ENCODE measurements around the gene OR2H1.

Gene OR2H1

DNA sequence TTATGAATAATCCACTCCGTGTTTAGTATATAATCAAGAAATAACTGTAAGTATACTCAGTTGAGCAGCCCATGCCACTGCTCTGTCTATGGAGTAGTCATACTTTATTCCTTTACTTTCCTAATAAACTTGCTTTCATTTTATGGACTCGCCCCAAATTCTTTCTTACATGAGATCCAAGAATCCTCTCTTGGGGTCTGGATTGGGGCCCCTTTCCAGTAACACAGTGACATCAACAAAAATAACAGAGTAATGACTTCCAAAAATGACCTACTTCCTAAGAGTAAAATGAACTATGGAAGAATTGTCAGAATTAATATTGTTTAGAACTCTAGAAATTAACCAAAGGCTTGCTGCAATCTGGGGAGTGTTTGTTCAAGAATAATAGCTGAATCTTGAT lies 8.8 kb downstream of the OR2H1 start:
- Mint-ChIP-seq H3K4me3 (no peak overlapping the region), H3K9me3 (no peaks in the 10 kb centered on the region), H3K27ac (no peak overlapping the region), H3K27me3 (peaks cover 21% of the 10 kb centered on the region), H3K4me1 (no peaks in the 10 kb centered on the region)
- no peak for ATAC-seq
- no peak for DNase-seq

DNA sequence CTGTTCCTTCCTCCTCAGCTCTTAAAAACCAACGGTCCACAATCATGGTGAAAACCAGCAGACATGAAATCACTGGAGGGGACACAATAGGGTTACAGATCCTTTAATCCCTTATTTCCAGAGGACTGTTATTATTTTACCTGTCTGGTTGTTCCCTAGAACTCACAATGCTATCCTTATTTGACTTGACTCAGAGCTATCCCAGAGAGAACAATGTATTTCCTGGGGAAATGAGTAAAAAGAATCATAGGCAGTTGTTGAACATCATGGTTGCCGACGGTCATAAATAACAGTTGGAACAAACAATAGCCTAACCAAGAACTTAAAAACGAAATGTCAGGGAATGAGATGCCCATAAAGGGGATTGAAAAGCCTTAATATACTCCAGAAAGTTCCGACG lies 9.3 kb downstream of the OR2H1 start:
- peaks cover 21% of the 10 kb centered on the region for H3K27me3 Mint-ChIP-seq
- ATAC-seq: no peak
- H3K4me1 Mint-ChIP-seq: no peaks in the 10 kb centered on the region
- H3K4me3 Mint-ChIP-seq: no peak overlapping the region
- no peaks in the 10 kb centered on the region for H3K9me3 Mint-ChIP-seq
- no peak for DNase-seq
- H3K27ac Mint-ChIP-seq: no peak overlapping the region

DNA sequence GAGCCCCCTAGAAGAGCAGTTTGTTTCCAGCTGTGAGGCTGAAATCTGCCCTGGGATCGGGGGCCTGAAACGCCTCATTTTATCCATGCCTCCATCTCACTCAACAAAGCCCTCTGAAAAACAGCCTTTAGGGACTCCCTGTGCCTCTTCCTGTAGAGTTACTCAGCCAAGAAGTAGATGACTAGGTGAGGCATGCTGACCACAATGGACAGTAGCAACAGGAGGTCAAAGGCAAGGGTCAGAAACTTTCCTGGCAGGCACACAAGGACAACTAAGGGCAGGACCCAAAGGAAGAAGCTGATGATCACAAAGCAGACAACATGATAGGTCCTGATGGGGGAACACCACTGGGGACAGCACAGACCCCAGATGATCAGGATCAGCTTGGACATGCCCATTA lies 18.0 kb downstream of the OR2H1 start:
- Mint-ChIP-seq H3K27ac (peak overlapping the region in 1 of 2 donors; percentile 44), H3K4me1 (no peaks in the 10 kb centered on the region), H3K27me3 (peaks cover 22% of the 10 kb centered on the region), H3K4me3 (no peak overlapping the region), H3K9me3 (no peaks in the 10 kb centered on the region)
- no peak for ATAC-seq
- DNase-seq: no peak

DNA sequence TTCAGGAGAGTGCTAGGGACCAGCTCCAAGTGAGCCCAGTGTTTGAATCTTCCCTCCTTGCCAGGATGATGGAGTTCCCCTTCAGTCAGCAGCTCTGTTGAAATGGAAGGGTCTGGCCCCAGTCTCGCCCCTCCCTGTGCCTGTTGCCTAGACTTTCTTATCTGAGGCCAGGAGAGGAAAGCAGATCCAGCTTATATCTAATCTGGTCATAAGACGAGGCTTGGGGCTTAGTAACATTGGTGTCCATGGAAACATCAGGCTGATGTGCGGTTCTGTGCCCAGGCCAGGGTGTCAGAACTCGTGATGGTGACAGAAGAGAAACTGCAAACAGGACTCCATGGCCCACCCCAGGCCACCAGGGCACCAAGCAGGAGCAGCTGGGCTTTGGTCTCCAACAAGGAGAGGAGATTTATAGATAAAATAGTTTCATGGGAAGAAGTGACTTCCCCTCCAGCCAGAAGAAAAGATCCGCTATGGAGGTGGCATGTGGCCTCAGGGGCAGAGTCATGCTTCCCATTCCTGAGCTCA lies 21.0 kb downstream of the OR2H1 start:
- H3K27ac Mint-ChIP-seq: no peak overlapping the region
- no peaks in the 10 kb centered on the region for H3K4me1 Mint-ChIP-seq
- no peak for DNase-seq

DNA sequence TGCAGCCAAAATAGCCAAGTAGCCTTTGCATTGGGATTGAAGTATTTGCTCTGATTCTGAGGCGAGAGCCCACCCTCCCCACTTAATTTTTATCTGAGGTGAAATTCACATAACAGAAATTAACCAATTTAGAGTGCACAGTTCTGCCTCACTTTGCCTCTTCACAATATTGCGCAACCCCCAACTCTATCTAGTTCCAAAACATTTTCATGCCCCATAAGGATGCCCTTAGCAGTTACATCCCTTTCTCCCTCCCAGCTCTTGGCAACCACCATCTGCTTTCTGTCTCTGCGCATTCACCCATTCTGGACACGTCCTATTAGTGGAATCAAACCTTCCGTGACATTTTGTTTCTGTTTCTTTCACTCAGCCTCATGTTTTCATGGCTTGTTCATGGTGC lies 21.8 kb downstream of the OR2H1 start:
- peaks cover 0 to 3% of the 10 kb centered on the region in 2 donors for H3K9me3 Mint-ChIP-seq
- no peak for ATAC-seq
- H3K4me1 Mint-ChIP-seq: no peaks in the 10 kb centered on the region
- peaks cover 7% of the 10 kb centered on the region for H3K27me3 Mint-ChIP-seq
- H3K4me3 Mint-ChIP-seq: no peak overlapping the region
- H3K27ac Mint-ChIP-seq: no peak overlapping the region
- no peak for DNase-seq

More for the DNA sequence above, 21.0 kb downstream of the OR2H1 start:
- no peak for ATAC-seq
- Mint-ChIP-seq H3K9me3 (peaks cover 0 to 3% of the 10 kb centered on the region in 2 donors), H3K27me3 (peaks cover 13% of the 10 kb centered on the region), H3K4me3 (no peak overlapping the region)

DNA sequence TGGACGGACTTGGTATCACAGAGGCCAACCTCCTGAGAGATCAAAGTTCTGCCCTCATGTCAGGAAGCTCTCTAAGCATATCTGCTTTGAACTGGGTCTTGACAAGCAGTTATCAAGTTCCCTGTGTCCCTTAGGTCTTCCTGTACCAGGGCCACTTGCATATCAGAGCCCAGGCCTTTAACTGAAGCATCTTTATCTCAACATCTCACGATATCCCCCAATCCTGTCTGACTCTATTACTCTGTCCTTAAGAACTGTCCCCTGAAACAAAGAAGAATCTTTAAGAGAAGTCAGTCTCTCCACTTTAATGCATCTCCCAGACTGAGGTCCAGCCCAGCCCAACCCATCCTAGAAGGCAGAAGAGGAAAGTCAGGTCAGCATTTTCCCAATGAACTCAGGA lies 22.6 kb downstream of the OR2H1 start:
- H3K9me3 Mint-ChIP-seq: peaks cover 0 to 3% of the 10 kb centered on the region in 2 donors

DNA sequence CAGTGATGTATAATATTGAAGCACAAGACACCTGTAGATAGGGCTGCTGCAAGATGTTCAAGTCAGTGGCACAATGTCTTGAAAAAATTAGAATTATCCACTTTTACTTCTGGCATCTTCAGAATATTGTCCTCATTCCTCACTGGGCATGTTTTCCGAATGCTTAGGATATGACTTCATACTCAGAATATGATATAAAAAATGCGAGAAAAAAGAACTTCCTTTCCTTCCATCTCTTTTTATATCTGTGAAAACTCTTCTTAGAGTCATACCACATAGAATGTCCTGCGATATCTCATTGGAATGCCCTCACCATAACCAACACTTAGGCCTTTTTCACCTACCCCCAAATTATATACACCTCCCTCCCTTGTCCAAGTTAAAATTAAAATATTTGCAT lies 26.2 kb downstream of the OR2H1 start:
- DNase-seq: no peak
- Mint-ChIP-seq H3K9me3 (peaks cover 0 to 3% of the 10 kb centered on the region in 2 donors), H3K27me3 (peaks cover 24% of the 10 kb centered on the region), H3K4me3 (no peak overlapping the region), H3K4me1 (no peaks in the 10 kb centered on the region), H3K27ac (no peak overlapping the region)
- no peak for ATAC-seq

More for the DNA sequence above, 22.6 kb downstream of the OR2H1 start:
- Mint-ChIP-seq H3K27me3 (peaks cover 7% of the 10 kb centered on the region), H3K4me1 (no peaks in the 10 kb centered on the region), H3K4me3 (no peak overlapping the region), H3K27ac (no peak overlapping the region)
- no peak for ATAC-seq
- no peak for DNase-seq

DNA sequence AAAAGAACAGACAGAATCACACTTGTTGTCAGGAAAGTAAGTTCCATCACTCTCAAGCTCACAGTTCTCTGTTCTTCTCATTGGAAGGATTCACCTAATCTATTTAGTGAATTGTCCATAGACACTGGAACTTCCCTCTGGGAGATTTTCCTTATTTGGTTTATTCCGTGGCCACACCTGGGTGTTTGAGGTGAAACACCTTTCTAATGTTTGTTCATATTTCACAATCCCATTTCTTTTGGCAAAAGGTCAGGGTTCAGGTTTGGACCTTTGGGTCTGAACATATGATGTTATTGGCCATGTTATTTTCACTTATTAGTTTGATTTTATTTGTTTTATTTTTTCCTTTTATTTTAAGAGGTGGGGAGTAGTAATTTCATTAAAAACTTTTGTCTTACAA lies 26.8 kb downstream of the OR2H1 start:
- Mint-ChIP-seq H3K27ac (no peak overlapping the region), H3K9me3 (peaks cover 0 to 3% of the 10 kb centered on the region in 2 donors), H3K27me3 (peaks cover 24% of the 10 kb centered on the region), H3K4me1 (no peaks in the 10 kb centered on the region), H3K4me3 (no peak overlapping the region)
- ATAC-seq (no peak), DNase-seq (no peak)

DNA sequence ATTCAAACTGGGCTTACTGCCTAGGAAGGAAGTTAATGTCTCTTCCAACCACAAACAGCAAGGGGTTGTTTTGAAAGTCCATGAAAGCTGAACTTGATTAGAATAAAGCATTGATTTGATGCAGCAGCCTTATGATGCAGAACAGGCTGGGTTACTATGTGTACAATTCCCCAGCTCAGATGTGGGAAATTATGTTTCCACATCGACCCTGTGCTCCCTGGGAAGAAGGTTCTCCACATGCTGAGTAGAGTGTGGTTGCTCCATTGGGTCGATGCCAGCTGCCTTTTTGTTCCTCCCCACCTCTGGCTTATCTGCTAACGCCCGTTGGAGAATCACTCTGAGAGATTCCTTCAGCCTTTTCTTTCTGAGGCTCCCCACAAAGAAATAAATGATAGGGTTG lies 29.6 kb downstream of the OR2H1 start:
- no peak for ATAC-seq
- Mint-ChIP-seq H3K27me3 (peaks cover 24% of the 10 kb centered on the region), H3K27ac (no peak overlapping the region), H3K4me1 (no peaks in the 10 kb centered on the region), H3K4me3 (no peak overlapping the region), H3K9me3 (no peaks in the 10 kb centered on the region)
- no peak for DNase-seq

DNA sequence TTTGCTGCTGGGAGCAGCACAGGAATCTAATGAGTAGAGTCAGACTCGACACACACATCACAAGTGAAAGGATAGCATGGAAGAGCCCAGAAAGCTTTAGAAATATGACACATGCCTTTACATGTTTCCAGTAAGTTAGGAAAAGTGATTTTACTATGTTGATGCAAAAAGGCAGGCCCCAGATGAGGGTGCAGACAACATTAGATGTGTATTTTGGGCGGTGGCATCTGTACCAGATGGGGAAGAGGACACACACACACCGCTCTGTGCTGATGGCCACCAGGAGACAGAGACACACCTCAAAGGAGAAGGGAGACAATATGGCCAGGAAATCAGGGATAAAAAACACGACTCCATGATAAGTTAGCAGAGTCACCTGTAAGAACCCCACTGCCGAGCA lies 30.2 kb downstream of the OR2H1 start:
- Mint-ChIP-seq H3K4me1 (no peaks in the 10 kb centered on the region), H3K27ac (no peak overlapping the region), H3K4me3 (no peak overlapping the region), H3K9me3 (no peaks in the 10 kb centered on the region), H3K27me3 (peaks cover 24% of the 10 kb centered on the region)
- DNase-seq: no peak
- no peak for ATAC-seq

DNA sequence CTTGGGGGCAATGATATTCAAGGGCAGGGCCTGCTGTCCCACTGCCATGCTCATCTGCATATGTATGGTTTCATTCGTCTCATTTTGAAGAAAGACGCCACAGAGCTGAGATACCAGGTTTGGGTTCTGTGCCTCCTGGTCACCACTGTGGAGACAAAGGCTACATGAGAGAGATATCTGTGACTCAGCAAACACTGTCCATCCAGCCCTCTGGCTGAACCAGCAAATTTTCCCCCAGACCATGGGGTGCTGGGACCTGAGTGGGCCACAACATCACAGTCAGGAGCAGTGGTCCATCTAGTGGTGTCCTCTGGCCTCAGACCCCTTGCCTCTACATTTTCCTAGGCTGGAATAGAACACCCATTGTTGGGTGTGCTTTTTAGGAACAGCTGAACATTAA lies 30.7 kb downstream of the OR2H1 start, which contains the start of gene MAS1L:
MAS1L (minus strand) TSS at position 297 of the 400 bp plus-strand sequence; CDS start at position 243, 54 bp downstream.
- H3K4me1 Mint-ChIP-seq: no peaks in the 10 kb centered on the region
- no peaks in the 10 kb centered on the region for H3K9me3 Mint-ChIP-seq
- peaks cover 24% of the 10 kb centered on the region for H3K27me3 Mint-ChIP-seq
- ATAC-seq (no peak), DNase-seq (no peak)
- H3K27ac Mint-ChIP-seq: no peak within 1 kb of the TSS
- H3K4me3 Mint-ChIP-seq: no peak within 1 kb of the TSS

DNA sequence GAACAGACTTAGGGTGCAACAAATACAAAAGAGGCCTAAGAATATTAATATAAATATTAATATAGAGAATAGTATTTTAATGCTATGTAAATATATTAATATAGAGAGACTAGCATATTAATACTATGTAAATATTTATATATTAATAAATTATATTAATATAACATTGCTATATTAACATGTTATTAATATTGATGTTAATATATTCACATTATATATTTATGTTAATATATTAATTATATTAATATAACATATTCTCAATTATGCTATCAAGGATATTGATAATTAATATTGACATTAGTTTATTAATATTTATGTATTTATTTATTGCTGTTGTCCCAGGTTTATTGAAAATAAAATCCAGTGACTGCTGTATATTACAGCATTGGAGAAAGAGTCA lies 31.9 kb downstream of the OR2H1 start:
- DNase-seq (no peak), ATAC-seq (no peak)
- H3K9me3 Mint-ChIP-seq: no peaks in the 10 kb centered on the region
- H3K27me3 Mint-ChIP-seq: peaks cover 24% of the 10 kb centered on the region
- no peaks in the 10 kb centered on the region for H3K4me1 Mint-ChIP-seq
- H3K4me3 Mint-ChIP-seq: no peak overlapping the region
- no peak overlapping the region for H3K27ac Mint-ChIP-seq

DNA sequence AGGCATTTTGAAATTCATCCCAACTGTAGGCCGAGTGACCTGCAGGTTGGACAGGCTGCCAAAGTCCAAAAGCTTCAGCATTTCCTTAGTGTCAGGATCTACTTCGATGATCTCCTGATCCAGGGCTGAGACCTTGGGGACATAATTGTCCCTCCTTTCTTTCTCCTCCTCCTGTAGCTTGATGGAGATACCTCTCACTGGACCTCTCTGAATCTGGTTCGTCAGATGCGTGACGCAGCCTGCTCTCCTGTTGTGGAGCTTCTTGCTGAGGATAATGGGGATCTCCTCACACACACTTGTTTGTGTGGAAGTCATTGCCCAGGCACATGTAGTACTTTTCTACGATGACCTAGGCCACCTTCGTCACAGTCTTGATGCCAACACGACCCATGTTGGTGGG lies 32.3 kb downstream of the OR2H1 start:
- no peak for DNase-seq
- H3K27me3 Mint-ChIP-seq: peaks cover 24% of the 10 kb centered on the region

DNA sequence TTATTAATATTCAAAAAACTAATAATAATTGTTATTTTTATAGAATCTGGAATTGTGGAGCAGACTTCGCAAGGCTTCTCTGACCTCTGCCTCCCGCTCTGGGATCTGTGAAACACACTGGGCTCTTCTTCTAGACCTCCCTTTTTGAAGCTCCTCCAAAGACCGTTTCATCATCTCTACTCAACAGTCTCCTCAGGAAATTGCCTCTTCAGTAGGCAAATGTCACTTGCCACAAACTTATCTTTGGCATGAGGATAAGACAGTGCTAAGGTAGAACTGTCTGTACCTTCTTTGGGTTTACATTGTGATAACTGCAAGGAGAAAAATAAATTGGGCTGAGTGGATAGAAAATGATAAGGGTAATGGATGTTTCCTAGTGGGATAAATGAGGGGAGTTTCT lies 33.1 kb downstream of the OR2H1 start:
- no peak overlapping the region for H3K4me3 Mint-ChIP-seq
- no peaks in the 10 kb centered on the region for H3K9me3 Mint-ChIP-seq
- ATAC-seq: no peak
- H3K27me3 Mint-ChIP-seq: peaks cover 24% of the 10 kb centered on the region
- no peaks in the 10 kb centered on the region for H3K4me1 Mint-ChIP-seq
- DNase-seq: no peak
- no peak overlapping the region for H3K27ac Mint-ChIP-seq

More for the DNA sequence above, 32.3 kb downstream of the OR2H1 start:
- no peak overlapping the region for H3K27ac Mint-ChIP-seq
- no peak overlapping the region for H3K4me3 Mint-ChIP-seq
- H3K4me1 Mint-ChIP-seq: no peaks in the 10 kb centered on the region
- ATAC-seq: no peak
- H3K9me3 Mint-ChIP-seq: no peaks in the 10 kb centered on the region

DNA sequence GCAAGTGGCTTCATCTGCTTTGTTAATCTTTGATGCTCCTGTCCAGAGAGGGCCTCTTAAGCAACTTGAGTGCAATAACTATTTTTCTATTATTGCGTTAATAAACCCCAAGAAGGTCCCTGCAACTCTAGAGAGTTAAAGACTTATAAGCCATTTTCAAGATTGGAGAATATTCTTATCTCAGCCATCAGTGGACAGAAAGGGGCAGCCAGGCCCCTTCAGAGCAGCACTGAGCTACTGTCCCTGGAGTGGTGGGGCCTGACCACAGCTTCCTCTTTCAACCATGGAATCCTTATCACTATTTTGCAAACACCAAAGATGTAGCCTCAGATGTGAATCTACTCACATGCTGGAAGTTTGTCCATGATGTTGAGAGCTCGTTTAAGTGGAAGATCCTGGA lies 33.6 kb downstream of the OR2H1 start:
- ATAC-seq: no peak
- Mint-ChIP-seq H3K27me3 (peaks cover 26% of the 10 kb centered on the region), H3K9me3 (no peaks in the 10 kb centered on the region), H3K4me3 (no peak overlapping the region), H3K27ac (no peak overlapping the region), H3K4me1 (no peaks in the 10 kb centered on the region)
- no peak for DNase-seq

DNA sequence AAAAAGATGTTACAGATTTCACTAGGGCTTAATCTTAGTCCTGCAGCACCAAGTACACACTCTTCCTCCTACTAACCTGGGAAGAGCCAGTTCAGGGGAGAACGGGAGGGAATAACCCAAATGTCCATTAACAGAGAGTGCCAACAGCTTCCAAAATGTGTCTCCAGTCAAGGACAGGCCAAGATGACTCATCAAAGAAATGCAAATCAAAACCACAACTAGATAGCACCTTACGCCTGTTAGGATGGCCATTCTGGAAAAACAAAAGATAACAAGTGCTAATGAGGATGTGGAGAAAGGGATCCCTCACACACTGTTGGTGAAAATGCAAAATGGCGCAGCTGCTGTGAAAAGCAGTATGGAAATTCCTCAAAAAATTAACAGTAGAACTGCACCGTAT lies 34.6 kb downstream of the OR2H1 start:
- no peak for ATAC-seq
- H3K4me3 Mint-ChIP-seq: no peak overlapping the region

DNA sequence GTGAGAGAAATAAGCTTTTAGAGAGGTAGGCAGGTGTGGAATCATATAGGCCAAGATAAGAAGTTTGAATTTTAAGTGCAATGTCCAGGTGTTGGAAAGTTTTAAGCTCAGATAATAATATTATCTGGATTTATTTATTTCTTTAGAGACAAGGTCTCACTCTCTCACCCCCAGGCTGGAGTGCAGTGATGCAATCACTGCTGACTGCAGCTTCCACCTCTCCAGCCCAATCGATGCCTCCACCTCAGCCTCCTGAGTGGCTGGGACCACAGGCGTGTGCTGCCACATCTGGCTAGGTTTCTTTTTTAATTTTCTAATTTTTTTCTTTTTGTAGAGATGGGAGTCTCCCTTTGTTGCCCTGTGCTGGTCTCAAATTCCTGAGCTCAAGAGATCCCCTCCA lies 36.3 kb downstream of the OR2H1 start:
- no peak for ATAC-seq
- no peak for DNase-seq
- Mint-ChIP-seq H3K27ac (no peak overlapping the region), H3K9me3 (no peaks in the 10 kb centered on the region), H3K27me3 (peaks cover 21% of the 10 kb centered on the region), H3K4me1 (no peaks in the 10 kb centered on the region), H3K4me3 (no peak overlapping the region)

More for the DNA sequence above, 34.6 kb downstream of the OR2H1 start:
- peaks cover 21% of the 10 kb centered on the region for H3K27me3 Mint-ChIP-seq
- H3K27ac Mint-ChIP-seq: no peak overlapping the region
- no peaks in the 10 kb centered on the region for H3K4me1 Mint-ChIP-seq
- DNase-seq: no peak
- no peaks in the 10 kb centered on the region for H3K9me3 Mint-ChIP-seq

Data from stimulated activated naive CD8-positive, alpha-beta T cell treated with anti-CD3 and anti-CD28 coated beads, Interleukin-15, amount 100 ng/mL, for 72 hours (primary cell).